ENCODE results near the gene EYS.

The EYS gene

GRCh38 chr6:64703922-64704321, 1003.1 kb downstream of the EYS start:
- H3K4me3 Mint-ChIP-seq = no peak overlapping the region
- no peaks in the 10 kb centered on the region for H3K4me1 Mint-ChIP-seq

GRCh38 chr6:64696053-64696452, 1011.0 kb downstream of the EYS start:
- no peak for TF ChIP-seq CTCF (IDR thresholded peaks at IDR 0.05; ENCODE audit: unreplicated experiment in 3 of 3)
- H3K27ac Mint-ChIP-seq = no peak overlapping the region
- no peaks in the 10 kb centered on the region for H3K27me3 Mint-ChIP-seq (ENCODE audit: low read depth)
- H3K4me3 Mint-ChIP-seq = no peak overlapping the region
- no peaks in the 10 kb centered on the region for H3K36me3 Mint-ChIP-seq (ENCODE audit: low read depth)
- peaks cover 15% of the 10 kb centered on the region for H3K9me3 Mint-ChIP-seq
- no peaks in the 10 kb centered on the region for H3K4me1 Mint-ChIP-seq

More at GRCh38 chr6:64703922-64704321, 1003.1 kb downstream of the EYS start:
- no peak overlapping the region for H3K27ac Mint-ChIP-seq
- no peaks in the 10 kb centered on the region for H3K27me3 Mint-ChIP-seq (ENCODE audit: low read depth)
- H3K36me3 Mint-ChIP-seq (ENCODE audit: low read depth) = no peaks in the 10 kb centered on the region
- TF ChIP-seq CTCF (IDR thresholded peaks at IDR 0.05; ENCODE audit: unreplicated experiment in 3 of 3) = no peak
- H3K9me3 Mint-ChIP-seq = peaks cover 3% of the 10 kb centered on the region

GRCh38 chr6:64694356-64694755, 1012.7 kb downstream of the EYS start:
- Mint-ChIP-seq H3K27ac (no peak overlapping the region), H3K4me1 (no peaks in the 10 kb centered on the region), H3K27me3 (ENCODE audit: low read depth) (no peaks in the 10 kb centered on the region), H3K4me3 (no peak overlapping the region), H3K36me3 (ENCODE audit: low read depth) (no peaks in the 10 kb centered on the region), H3K9me3 (peaks cover 13% of the 10 kb centered on the region)
- TF ChIP-seq CTCF (IDR thresholded peaks at IDR 0.05; ENCODE audit: unreplicated experiment in 3 of 3) = no peak

- Mint-ChIP-seq H3K27me3 (ENCODE audit: low read depth) (no peaks in the 10 kb centered on the region), H3K27ac (no peak overlapping the region), H3K4me3 (no peak overlapping the region), H3K36me3 (ENCODE audit: low read depth) (no peaks in the 10 kb centered on the region), H3K4me1 (no peaks in the 10 kb centered on the region), H3K9me3 (peaks cover 11% of the 10 kb centered on the region)
- TF ChIP-seq CTCF (IDR thresholded peaks at IDR 0.05; ENCODE audit: unreplicated experiment in 3 of 3) = no peak
Measured at GRCh38 chr6:64691064-64691463, 1016.0 kb downstream of the EYS start.

- Mint-ChIP-seq H3K27ac (no peak overlapping the region), H3K4me3 (no peak overlapping the region), H3K4me1 (peaks cover 4% of the 10 kb centered on the region), H3K9me3 (peaks cover 11% of the 10 kb centered on the region), H3K36me3 (ENCODE audit: low read depth) (no peaks in the 10 kb centered on the region), H3K27me3 (ENCODE audit: low read depth) (no peaks in the 10 kb centered on the region)
- no peak for TF ChIP-seq CTCF (IDR thresholded peaks at IDR 0.05; ENCODE audit: unreplicated experiment in 3 of 3)
Measured at GRCh38 chr6:64685401-64685800, 1021.6 kb downstream of the EYS start.

GRCh38 chr6:64683682-64684081, 1023.3 kb downstream of the EYS start:
- no peaks in the 10 kb centered on the region for H3K36me3 Mint-ChIP-seq (ENCODE audit: low read depth)
- TF ChIP-seq CTCF (IDR thresholded peaks at IDR 0.05; ENCODE audit: unreplicated experiment in 3 of 3) = no peak
- H3K27ac Mint-ChIP-seq = no peak overlapping the region
- peaks cover 4% of the 10 kb centered on the region for H3K4me1 Mint-ChIP-seq
- no peaks in the 10 kb centered on the region for H3K27me3 Mint-ChIP-seq (ENCODE audit: low read depth)
- peaks cover 8% of the 10 kb centered on the region for H3K9me3 Mint-ChIP-seq
- no peak overlapping the region for H3K4me3 Mint-ChIP-seq

Measured in nephron (organoid).